Measurements from ENCODE around the gene NDRG4.

NDRG4 gene

GRCh38 chr16:58499615-58500351, at the start of gene NDRG4:
Gene NDRG4, plus strand, starts transcription at chr16:58500143. Its CDS starts 106 bp downstream, at chr16:58500249.
- DNase-seq, result peak; percentile 82

- DNase-seq, result no peak
Observed at GRCh38 chr16:58450590-58450989, 49.4 kb upstream of the NDRG4 start.

GRCh38 chr16:58451265-58451689, 48.7 kb upstream of the NDRG4 start:
- no peak for DNase-seq

- no peak for DNase-seq
Observed at GRCh38 chr16:58451945-58452401, 48.0 kb upstream of the NDRG4 start.

- DNase-seq, result no peak
Observed at GRCh38 chr16:58452640-58453039, 47.3 kb upstream of the NDRG4 start.

GRCh38 chr16:58454178-58454577, 45.8 kb upstream of the NDRG4 start:
- DNase-seq, result no peak

GRCh38 chr16:58454856-58455255, 45.1 kb upstream of the NDRG4 start:
- DNase-seq, result no peak

GRCh38 chr16:58455750-58456149, 44.2 kb upstream of the NDRG4 start:
- DNase-seq, result no peak

- no peak for DNase-seq
Observed at GRCh38 chr16:58456193-58456592, 43.8 kb upstream of the NDRG4 start.

- no peak for DNase-seq
Observed at GRCh38 chr16:58458606-58459343, 41.2 kb upstream of the NDRG4 start.

GRCh38 chr16:58459344-58460218, 40.4 kb upstream of the NDRG4 start:
- DNase-seq, result no peak

- no peak for DNase-seq
Observed at GRCh38 chr16:58460219-58460610, 39.7 kb upstream of the NDRG4 start.

GRCh38 chr16:58461056-58461455, 38.9 kb upstream of the NDRG4 start:
- DNase-seq, result no peak

- DNase-seq, result no peak
Observed at GRCh38 chr16:58461640-58462039, 38.3 kb upstream of the NDRG4 start.

GRCh38 chr16:58462089-58462488, 37.9 kb upstream of the NDRG4 start:
- DNase-seq, result no peak

GRCh38 chr16:58462499-58462996, 37.4 kb upstream of the NDRG4 start:
- no peak for DNase-seq

GRCh38 chr16:58462997-58463941, 36.7 kb upstream of the NDRG4 start:
- DNase-seq, result no peak

GRCh38 chr16:58464047-58464915, 35.7 kb upstream of the NDRG4 start:
- DNase-seq, result peak; percentile 5

- DNase-seq, result no peak
Observed at GRCh38 chr16:58464916-58465731, 34.8 kb upstream of the NDRG4 start.

- DNase-seq, result no peak
Observed at GRCh38 chr16:58465817-58466216, 34.1 kb upstream of the NDRG4 start.

All from NCI-H510A treated with DMSO at 0.1 percent for 48 hours (cell line).